ENCODE data around the gene TEX54. TPM values are rescaled to one million over a fixed set of nuclear protein-coding genes. Genes with fewer than 3 reads are reported as not detected.

The TEX54 gene
- total RNA-seq, 1 donor from 2014 or later = not detected

DNA sequence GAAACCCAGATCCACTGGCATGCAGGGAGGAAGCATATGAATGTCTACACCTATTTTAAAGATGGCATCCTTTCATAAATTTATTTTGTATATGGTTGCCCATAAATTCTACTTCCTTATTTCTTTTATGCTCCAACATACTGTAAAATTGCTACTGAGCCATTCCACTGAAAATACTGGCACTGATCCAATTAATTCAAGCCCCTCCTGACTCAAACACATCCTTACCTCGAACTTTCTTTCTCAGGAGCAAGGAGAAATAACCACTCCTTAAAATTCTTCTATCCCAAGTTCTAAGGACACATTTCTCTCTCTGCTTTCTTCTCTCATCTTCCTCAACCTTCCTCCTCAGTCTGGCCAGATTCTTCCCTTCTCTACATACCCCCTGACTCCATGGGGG lies 21.9 kb downstream of the TEX54 start:
- Mint-ChIP-seq H3K27ac (no peak overlapping the region), H3K9me3 (no peaks in the 10 kb centered on the region), H3K4me3 (ENCODE audit: low read depth) (no peak overlapping the region), H3K4me1 (ENCODE audit: low read depth) (peaks cover 8% of the 10 kb centered on the region), H3K36me3 (ENCODE audit: low read depth) (peaks cover 16% of the 10 kb centered on the region), H3K27me3 (ENCODE audit: low read depth) (no peaks in the 10 kb centered on the region)
- intact Hi-C loops (cut with micrococcal nuclease) = no loop called here
- DNase-seq (ENCODE audit: low spot score) = no peak

DNA sequence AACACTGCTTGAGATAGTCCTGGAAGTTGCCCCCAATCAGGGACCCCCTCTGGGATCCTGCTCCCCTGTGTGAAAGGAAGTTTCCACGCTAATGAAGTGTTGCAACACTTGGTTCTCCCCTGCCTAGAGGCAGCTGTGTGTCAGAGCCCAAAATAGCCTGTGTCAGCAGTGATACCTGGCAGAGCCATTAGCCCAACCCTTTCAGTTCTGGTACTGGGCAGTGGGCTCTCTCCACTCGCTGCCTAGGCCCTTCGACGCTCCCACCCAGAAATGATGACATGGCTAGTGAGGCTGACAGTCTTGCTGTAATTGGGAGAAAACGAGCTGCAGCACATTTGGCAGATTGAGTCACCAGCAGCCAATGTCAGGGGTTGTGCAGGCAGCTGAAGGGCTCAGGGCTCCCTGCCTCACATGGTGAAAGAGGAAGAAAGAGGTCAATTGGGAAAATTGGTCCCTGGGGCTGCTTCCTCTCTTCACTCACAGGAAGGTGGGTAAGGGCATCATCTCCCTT lies 26.0 kb downstream of the TEX54 start:
- intact Hi-C loops (cut with micrococcal nuclease) = no loop called here
- no peaks in the 10 kb centered on the region for H3K27me3 Mint-ChIP-seq (ENCODE audit: low read depth)
- peak overlapping the region; percentile 98 for H3K4me3 Mint-ChIP-seq (ENCODE audit: low read depth)
- H3K36me3 Mint-ChIP-seq (ENCODE audit: low read depth) = peaks cover 42% of the 10 kb centered on the region
- peaks cover 27% of the 10 kb centered on the region for H3K4me1 Mint-ChIP-seq (ENCODE audit: low read depth)
- DNase-seq (ENCODE audit: low spot score) = no peak
- H3K27ac Mint-ChIP-seq = no peak overlapping the region
- H3K9me3 Mint-ChIP-seq = no peaks in the 10 kb centered on the region

DNA sequence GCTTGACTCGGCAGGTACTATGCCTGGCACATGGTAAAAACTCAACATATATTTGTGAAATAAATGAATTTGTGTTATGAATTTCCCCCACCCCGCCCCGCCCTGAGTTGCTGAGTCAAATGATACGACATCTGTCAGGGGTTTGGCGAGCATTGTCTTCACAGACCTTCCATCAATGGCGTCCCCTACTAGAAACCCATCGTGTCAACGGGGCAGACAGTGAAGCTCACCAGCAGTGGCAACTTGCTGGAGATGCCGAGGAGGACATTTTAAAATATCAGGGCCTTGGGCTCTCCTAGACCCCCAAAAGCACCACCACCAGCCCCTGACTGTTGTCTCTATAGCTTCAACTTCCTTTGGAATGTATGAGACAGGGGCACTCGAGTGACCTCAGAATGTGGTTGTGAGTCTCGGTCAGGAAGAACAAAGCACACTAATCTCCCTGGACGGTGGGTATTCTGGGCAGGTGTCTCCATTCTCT lies 26.6 kb downstream of the TEX54 start:
- DNase-seq (ENCODE audit: low spot score) = no peak
- H3K9me3 Mint-ChIP-seq = no peaks in the 10 kb centered on the region
- intact Hi-C loops (cut with micrococcal nuclease) = loop anchor here (1.0 to 2.0 kb wide), 5 partner anchors 14 to 51 kb away; partner anchors contain the start of genes TMEM179B, TMEM223, WDR74 and ZBTB3
- peak overlapping the region; percentile 98 for H3K4me3 Mint-ChIP-seq (ENCODE audit: low read depth)
- no peaks in the 10 kb centered on the region for H3K27me3 Mint-ChIP-seq (ENCODE audit: low read depth)
- H3K4me1 Mint-ChIP-seq (ENCODE audit: low read depth) = peaks cover 30% of the 10 kb centered on the region
- peak overlapping the region; percentile 89 for H3K27ac Mint-ChIP-seq
- peaks cover 48% of the 10 kb centered on the region for H3K36me3 Mint-ChIP-seq (ENCODE audit: low read depth)

DNA sequence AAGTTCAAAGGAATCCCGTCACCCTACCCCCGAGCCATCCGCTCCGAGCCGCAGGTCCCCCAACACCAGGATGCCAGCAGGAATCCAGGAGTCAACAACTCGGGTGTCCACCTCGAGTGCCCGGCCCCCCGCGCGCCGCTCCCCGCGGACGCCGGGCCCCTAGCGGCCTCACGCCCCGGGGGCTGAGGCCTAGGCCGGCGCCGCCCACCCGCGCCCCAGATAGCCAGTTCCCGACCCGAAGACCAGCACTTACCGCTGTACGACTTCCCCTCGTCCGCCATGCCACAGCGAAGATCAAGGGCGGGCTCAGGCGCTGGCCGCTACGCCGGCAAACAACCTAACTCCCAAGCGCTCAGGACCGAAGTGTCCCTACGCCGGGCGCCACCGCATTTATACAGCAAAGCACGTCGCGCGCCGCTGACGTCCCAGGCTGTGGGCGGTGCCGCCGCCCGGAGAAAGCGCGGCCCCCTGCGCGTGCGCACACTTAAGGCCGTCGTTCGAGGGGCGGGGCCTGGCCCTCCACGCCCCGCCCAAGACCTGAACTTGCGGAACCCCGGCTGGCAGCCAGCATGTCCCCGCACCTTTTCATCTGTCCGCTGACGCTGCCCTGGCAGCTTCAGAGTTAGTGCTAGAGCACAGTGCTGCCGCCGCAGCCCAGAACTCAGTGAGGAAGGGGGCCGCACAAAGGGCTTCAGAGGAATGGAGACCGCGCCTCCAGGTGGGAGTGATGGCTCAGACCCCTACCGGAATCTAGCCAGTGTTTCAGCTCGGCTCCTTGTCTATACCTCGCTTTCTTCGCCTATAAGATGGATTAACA lies 27.4 kb downstream of the TEX54 start, which contains the start of gene NXF1:
Gene NXF1 (minus strand): TSS at position 365 of the 817 bp plus-strand sequence. CDS start 84 bp downstream, at position 281.
- peak; percentile 95 for DNase-seq (ENCODE audit: low spot score)
- Mint-ChIP-seq H3K27me3 (ENCODE audit: low read depth) (no peaks in the 10 kb centered on the region), H3K36me3 (ENCODE audit: low read depth) (peaks cover 53% of the 10 kb centered on the region), H3K4me1 (ENCODE audit: low read depth) (peaks cover 30% of the 10 kb centered on the region), H3K9me3 (no peaks in the 10 kb centered on the region), H3K27ac (peak within 1 kb of the TSS; percentile 94), H3K4me3 (ENCODE audit: low read depth) (peak within 1 kb of the TSS; percentile 98)
- intact Hi-C loops (cut with micrococcal nuclease) = loop anchor here (1.0 to 2.0 kb wide), 5 partner anchors 13 to 50 kb away; partner anchors contain the start of genes TMEM179B, TMEM223, WDR74 and ZBTB3

DNA sequence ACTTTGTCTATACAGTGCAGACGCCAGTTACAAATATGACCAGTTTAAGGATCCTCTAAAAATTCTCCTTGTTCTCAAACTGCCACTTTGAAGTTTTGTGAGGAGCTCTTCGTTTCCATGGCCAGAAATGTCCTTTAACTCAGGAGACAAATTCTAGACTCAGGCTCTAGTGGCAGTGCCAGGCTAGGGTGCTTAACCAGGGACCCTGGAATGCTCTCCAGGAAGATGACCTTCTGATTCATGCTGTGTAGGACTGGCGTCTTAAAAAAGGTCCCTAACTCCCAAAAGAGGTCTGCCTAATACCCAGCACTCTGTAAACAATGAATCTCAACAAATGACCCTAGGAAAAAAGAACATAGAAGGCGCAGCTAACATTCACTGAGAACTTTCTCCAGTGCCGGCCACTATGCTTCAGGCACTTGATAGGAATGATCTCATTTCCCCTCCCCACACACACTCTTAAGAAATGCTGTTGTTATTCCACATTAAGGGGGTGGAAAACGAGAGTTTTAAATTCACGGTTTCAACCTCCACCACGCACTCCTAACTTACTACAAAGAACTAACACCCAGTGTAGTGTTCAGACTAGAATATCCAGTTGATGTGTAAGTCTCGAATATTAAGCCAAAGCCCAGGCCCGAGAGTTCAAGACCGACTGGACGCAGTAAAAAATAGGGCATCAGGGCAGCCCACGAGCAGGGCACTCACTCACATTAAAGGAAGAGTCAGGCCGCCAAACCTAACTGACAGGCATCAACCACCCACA lies 28.1 kb downstream of the TEX54 start:
- intact Hi-C loops (cut with micrococcal nuclease) = loop anchor here (1.0 to 2.0 kb wide), 5 partner anchors 12 to 50 kb away; partner anchors contain the start of genes TMEM179B, TMEM223, WDR74 and ZBTB3
- no peaks in the 10 kb centered on the region for H3K9me3 Mint-ChIP-seq
- H3K27ac Mint-ChIP-seq = peak overlapping the region; percentile 94
- H3K4me3 Mint-ChIP-seq (ENCODE audit: low read depth) = peak overlapping the region; percentile 98
- DNase-seq (ENCODE audit: low spot score) = no peak
- no peaks in the 10 kb centered on the region for H3K27me3 Mint-ChIP-seq (ENCODE audit: low read depth)
- peaks cover 60% of the 10 kb centered on the region for H3K36me3 Mint-ChIP-seq (ENCODE audit: low read depth)
- H3K4me1 Mint-ChIP-seq (ENCODE audit: low read depth) = peaks cover 31% of the 10 kb centered on the region

DNA sequence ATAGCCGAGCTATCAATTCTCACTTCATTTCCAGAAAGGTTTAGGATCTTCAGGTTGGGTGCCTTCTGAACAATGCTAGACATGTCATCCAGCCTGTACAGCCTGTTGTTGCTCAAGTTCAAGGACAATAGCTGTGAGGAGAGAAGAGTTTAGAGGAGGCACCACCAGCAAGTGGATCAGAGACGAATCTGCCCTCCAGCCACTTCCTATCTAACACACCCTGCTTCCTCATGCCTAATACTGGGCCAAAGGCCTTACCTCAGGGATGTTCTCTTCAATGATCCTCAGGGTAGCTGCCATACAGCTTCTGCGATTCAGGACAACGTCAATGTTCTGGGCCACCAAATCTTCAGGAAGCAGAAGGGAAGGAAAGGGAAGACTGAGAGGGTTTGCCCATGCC lies 31.6 kb downstream of the TEX54 start:
- Mint-ChIP-seq H3K27ac (no peak overlapping the region), H3K9me3 (no peaks in the 10 kb centered on the region), H3K4me1 (ENCODE audit: low read depth) (peaks cover 25% of the 10 kb centered on the region), H3K4me3 (ENCODE audit: low read depth) (no peak overlapping the region), H3K36me3 (ENCODE audit: low read depth) (peaks cover 81% of the 10 kb centered on the region), H3K27me3 (ENCODE audit: low read depth) (no peaks in the 10 kb centered on the region)
- no peak for DNase-seq (ENCODE audit: low spot score)
- intact Hi-C loops (cut with micrococcal nuclease) = no loop called here

DNA sequence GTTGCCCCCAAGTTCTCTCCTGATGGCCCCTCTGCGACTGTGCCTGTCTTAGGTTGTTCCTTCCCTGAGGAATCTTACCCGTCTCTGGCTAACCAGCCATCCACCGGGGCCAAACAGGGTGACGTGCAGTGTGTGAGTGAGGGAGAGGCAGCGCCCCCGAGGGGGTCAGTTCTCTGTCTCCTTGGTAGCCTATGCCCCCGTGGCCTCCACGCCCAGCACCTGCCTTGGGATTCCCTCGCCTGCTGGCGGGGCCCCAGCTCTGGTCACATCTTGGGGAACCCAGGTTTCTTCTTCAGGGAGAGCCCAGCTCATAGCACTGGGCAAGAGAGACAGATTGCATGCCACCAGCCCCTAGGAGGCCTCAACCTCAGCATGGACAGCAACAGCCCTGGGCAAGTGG lies 33.2 kb downstream of the TEX54 start:
- Mint-ChIP-seq H3K27ac (no peak overlapping the region), H3K4me1 (ENCODE audit: low read depth) (peaks cover 23% of the 10 kb centered on the region), H3K27me3 (ENCODE audit: low read depth) (no peaks in the 10 kb centered on the region), H3K9me3 (no peaks in the 10 kb centered on the region), H3K36me3 (ENCODE audit: low read depth) (peaks cover 93% of the 10 kb centered on the region), H3K4me3 (ENCODE audit: low read depth) (no peak overlapping the region)
- intact Hi-C loops (cut with micrococcal nuclease) = no loop called here
- DNase-seq (ENCODE audit: low spot score) = no peak

DNA sequence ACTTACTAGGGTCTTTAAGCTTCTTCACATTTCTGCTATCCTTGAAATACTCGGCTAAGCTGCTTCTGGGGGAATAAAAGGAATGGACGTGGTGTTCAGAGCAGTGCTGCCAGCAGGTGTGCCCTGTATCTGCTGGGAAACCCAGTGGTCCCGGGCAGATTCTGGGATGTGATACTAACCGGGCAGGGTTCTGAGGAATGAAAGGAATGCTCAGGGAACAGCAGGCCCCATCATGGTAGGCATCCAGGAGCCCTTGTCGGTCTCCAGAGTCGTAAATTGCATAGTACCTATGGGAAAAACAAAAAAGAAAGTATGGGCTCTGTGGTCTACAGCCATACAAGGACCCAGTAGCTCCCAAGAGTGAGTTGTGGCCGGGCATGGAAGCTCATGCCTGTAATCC lies 36.4 kb downstream of the TEX54 start:
- H3K4me3 Mint-ChIP-seq (ENCODE audit: low read depth) = no peak overlapping the region
- H3K4me1 Mint-ChIP-seq (ENCODE audit: low read depth) = peaks cover 14% of the 10 kb centered on the region
- peaks cover 85% of the 10 kb centered on the region for H3K36me3 Mint-ChIP-seq (ENCODE audit: low read depth)
- intact Hi-C loops (cut with micrococcal nuclease) = no loop called here
- H3K27me3 Mint-ChIP-seq (ENCODE audit: low read depth) = no peaks in the 10 kb centered on the region
- H3K27ac Mint-ChIP-seq = no peak overlapping the region
- no peak for DNase-seq (ENCODE audit: low spot score)
- H3K9me3 Mint-ChIP-seq = no peaks in the 10 kb centered on the region

DNA sequence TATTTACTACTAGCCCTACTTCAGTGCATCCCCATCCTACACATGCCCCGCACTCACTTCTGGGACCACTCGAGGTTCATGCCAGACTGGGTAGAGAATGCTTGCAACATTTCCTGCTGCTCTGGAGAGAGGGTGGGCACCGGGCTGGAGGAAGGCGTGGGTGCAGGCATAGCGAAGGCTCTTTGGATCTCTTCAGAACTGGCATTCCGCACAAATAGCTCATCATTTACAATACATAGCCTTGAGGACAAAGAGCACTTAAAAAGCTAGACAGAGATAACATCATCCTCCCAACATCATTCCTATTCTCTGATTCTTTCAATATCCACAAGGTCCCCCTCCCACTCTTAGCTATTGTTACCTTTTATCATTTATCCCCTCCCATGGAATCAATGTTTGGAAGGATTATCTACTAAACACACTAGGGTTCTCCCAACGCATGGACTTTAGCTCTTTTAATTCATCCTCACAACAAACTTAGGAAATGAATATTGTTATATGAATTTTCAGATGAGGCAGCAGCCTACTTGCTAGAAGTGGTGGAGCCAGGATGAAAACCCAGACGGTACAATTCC lies 38.4 kb downstream of the TEX54 start:
- no peak overlapping the region for H3K4me3 Mint-ChIP-seq (ENCODE audit: low read depth)
- DNase-seq (ENCODE audit: low spot score) = no peak
- intact Hi-C loops (cut with micrococcal nuclease) = no loop called here
- H3K9me3 Mint-ChIP-seq = no peaks in the 10 kb centered on the region
- H3K27ac Mint-ChIP-seq = no peak overlapping the region
- H3K36me3 Mint-ChIP-seq (ENCODE audit: low read depth) = peaks cover 86% of the 10 kb centered on the region
- H3K4me1 Mint-ChIP-seq (ENCODE audit: low read depth) = peaks cover 29% of the 10 kb centered on the region
- H3K27me3 Mint-ChIP-seq (ENCODE audit: low read depth) = no peaks in the 10 kb centered on the region

DNA sequence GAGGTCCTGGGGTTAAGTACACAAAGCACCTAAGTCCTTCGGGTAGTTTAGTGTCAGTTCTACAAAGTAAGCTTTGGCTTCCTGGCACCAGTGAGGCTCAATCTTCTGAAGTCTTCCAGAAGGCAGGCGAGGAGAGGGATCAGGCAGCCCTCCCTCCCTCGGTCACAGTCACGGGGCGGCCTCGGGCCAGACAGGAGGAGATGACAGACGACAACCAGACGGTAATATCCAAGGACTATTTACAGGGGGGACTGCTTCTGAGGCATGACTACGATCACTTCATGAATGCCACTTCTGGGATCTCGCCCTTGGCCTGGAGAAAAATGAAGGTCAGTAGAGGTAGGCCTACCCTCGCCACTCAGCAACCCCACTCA lies 40.5 kb downstream of the TEX54 start:
- intact Hi-C loops (cut with micrococcal nuclease) = loop anchor here (1.0 kb wide), 1 partner anchor 13 kb away; the partner anchor contains the start of gene NXF1
- Mint-ChIP-seq H3K4me1 (ENCODE audit: low read depth) (peaks cover 40% of the 10 kb centered on the region), H3K36me3 (ENCODE audit: low read depth) (peaks cover 83% of the 10 kb centered on the region), H3K27me3 (ENCODE audit: low read depth) (no peaks in the 10 kb centered on the region), H3K27ac (peak overlapping the region; percentile 89), H3K9me3 (no peaks in the 10 kb centered on the region), H3K4me3 (ENCODE audit: low read depth) (peak overlapping the region; percentile 87)
- DNase-seq (ENCODE audit: low spot score) = no peak

DNA sequence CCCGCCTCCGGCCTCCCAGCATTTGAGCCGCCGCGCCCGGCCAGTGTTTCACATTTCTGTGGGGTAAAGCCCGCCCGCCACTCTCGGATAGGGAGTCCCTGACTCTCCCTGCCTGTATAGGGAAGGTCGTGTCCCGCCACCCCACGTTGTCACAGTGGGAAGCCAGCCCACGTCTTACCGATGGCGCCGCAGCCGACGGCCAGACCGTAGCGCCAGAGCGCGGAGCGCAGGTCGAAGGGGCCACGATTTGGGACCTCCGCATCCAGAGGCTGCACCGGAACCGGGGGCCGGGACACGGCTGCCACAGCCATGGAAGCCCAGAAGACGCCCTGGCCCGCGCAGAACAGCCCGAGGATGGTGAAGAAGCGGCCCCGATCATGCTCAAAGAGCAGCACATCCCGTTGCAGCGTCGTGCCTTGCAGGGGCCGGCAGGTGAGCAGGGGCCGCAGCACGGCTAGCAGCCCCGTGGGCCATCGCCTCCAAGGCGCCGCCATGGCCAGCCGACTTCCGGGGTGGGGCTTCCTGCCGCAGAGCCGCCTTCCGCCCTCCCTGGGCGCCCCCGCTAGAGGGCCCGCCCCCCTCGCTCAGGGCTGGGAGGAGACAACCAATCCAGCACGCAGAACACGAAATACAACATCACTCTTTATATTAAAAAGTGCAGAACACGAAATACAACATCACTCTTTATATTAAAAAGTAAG lies 41.0 kb downstream of the TEX54 start, which contains the start of gene TMEM223:
Gene TMEM223 (minus strand): TSS at position 506 of the 701 bp plus-strand sequence. CDS start 12 bp downstream, at position 494.
- no peaks in the 10 kb centered on the region for H3K9me3 Mint-ChIP-seq
- H3K4me1 Mint-ChIP-seq (ENCODE audit: low read depth) = peaks cover 40% of the 10 kb centered on the region
- H3K27me3 Mint-ChIP-seq (ENCODE audit: low read depth) = no peaks in the 10 kb centered on the region
- DNase-seq (ENCODE audit: low spot score) = peak; percentile 87
- H3K27ac Mint-ChIP-seq = peak within 1 kb of the TSS; percentile 89
- peaks cover 77% of the 10 kb centered on the region for H3K36me3 Mint-ChIP-seq (ENCODE audit: low read depth)
- intact Hi-C loops (cut with micrococcal nuclease) = loop anchor here (1.0 kb wide), 1 partner anchor 14 kb away; the partner anchor contains the start of gene NXF1
- H3K4me3 Mint-ChIP-seq (ENCODE audit: low read depth) = peak within 1 kb of the TSS; percentile 87

DNA sequence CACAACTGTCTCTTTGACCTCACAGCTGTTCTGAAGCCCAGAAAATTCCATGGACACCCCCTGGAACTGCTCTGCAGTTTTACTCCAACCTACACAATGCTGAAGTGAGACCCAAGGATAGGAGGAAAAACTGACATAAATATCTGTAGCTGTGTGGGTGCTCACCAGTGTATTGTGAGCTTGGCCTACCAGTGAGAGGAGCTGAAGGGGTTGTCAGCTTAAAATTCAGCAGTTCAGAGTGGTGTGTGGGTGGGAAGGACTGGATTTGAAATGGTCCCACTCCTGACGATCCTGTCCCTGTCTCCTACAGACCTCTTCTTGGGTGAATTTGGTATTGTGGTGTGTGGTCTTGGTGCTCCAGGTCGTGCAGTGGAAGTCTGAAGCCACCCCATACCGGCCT lies 43.1 kb downstream of the TEX54 start:
- intact Hi-C loops (cut with micrococcal nuclease) = no loop called here
- peak overlapping the region; percentile 69 for H3K27ac Mint-ChIP-seq
- peaks cover 57% of the 10 kb centered on the region for H3K36me3 Mint-ChIP-seq (ENCODE audit: low read depth)
- no peak for DNase-seq (ENCODE audit: low spot score)
- peaks cover 49% of the 10 kb centered on the region for H3K4me1 Mint-ChIP-seq (ENCODE audit: low read depth)
- H3K4me3 Mint-ChIP-seq (ENCODE audit: low read depth) = peak overlapping the region; percentile 90
- H3K27me3 Mint-ChIP-seq (ENCODE audit: low read depth) = no peaks in the 10 kb centered on the region
- H3K9me3 Mint-ChIP-seq = no peaks in the 10 kb centered on the region

All from activated T-helper 2 cell treated with anti-CD3 and anti-CD28 coated beads, Interferon-gamma antibody, Interleukin-2, Interleukin-4, amounts not matched to agents 10 μg/mL and 5 μg/mL and 100 μg/mL, durations not matched to agents 14 hours and 24 hours and 36 hours (primary cell).